AG04449 (cell line): ENCODE measurements around the gene SCN5A.

Source experiments
- CTCF ChIA-PET: fragments of 350-600 bp; formaldehyde crosslinking; extraction: SDS; loops from one replicate; lab custom pipeline; 2021; ENCODE audit warnings: antibody characterized with exemption; lab: Yijun Ruan, JAX
- POLR2A ChIA-PET: fragments of 400-600, 350-600 bp; formaldehyde crosslinking; extraction: SDS; loops from one replicate; lab custom pipeline; 2020; ENCODE audit warnings: antibody characterized with exemption, inconsistent platforms; lab: Yijun Ruan, JAX
- DNase-seq: peaks from one replicate; pipeline ENCODE4 v3.0.0-alpha.2; 2010; ENCODE audit warnings: low read depth, low spot score
- H3K4me3 ChIP-seq: 2 replicates; pipeline ENCODE4 v1.5.1; 2011; ENCODE audit warnings: low read depth, mild to moderate bottlenecking, control low read depth, low read length
- CTCF ChIP-seq: IDR thresholded peaks from one replicate; pipeline ENCODE4 v1.5.1; 2011; ENCODE audit warnings: mild to moderate bottlenecking, moderate library complexity, low read length, control low read depth, inconsistent platforms; ENCODE audit not compliant: insufficient read depth; ENCODE audit errors: missing control alignments

SCN5A gene

GRCh38 chr3:38608086-38608775 is 41.3 kb downstream of the SCN5A start:
- no peak for DNase-seq
- POLR2A ChIA-PET, result no interaction called here
- no peak overlapping the region for H3K4me3 ChIP-seq
- TF ChIP-seq CTCF, result no peak
- CTCF ChIA-PET, result interaction anchor here (0.8 kb wide), 1 partner anchor 43 kb away, joined by 3 read pairs; no protein-coding TSS in a partner anchor

- ChIA-PET POLR2A (no interaction called here), CTCF (no interaction called here)
- H3K4me3 ChIP-seq, result no peak overlapping the region
- no peak for DNase-seq
- no peak for TF ChIP-seq CTCF
Observed at GRCh38 chr3:38606561-38606960, 42.9 kb downstream of the SCN5A start.

- no peak for TF ChIP-seq CTCF
- CTCF ChIA-PET, result interaction anchor here (1.6 kb wide), 1 partner anchor 84 kb away, joined by 8 read pairs; no protein-coding TSS in a partner anchor
- no peak overlapping the region for H3K4me3 ChIP-seq
- POLR2A ChIA-PET, result no interaction called here
- DNase-seq, result no peak
Observed at GRCh38 chr3:38605981-38606380, 43.5 kb downstream of the SCN5A start.

GRCh38 chr3:38604246-38604645 is 45.2 kb downstream of the SCN5A start:
- TF ChIP-seq CTCF, result no peak
- DNase-seq, result no peak
- POLR2A ChIA-PET, result no interaction called here
- no peak overlapping the region for H3K4me3 ChIP-seq
- CTCF ChIA-PET, result interaction anchor here (1.6 kb wide), 1 partner anchor 83 kb away, joined by 8 read pairs; no protein-coding TSS in a partner anchor

- POLR2A ChIA-PET, result no interaction called here
- TF ChIP-seq CTCF, result no peak
- no peak for DNase-seq
- no peak overlapping the region for H3K4me3 ChIP-seq
- CTCF ChIA-PET, result no interaction called here
Observed at GRCh38 chr3:38603731-38604131, 45.8 kb downstream of the SCN5A start.

- no peak for DNase-seq
- TF ChIP-seq CTCF, result no peak
- ChIA-PET CTCF (no interaction called here), POLR2A (no interaction called here)
- H3K4me3 ChIP-seq, result no peak overlapping the region
Observed at GRCh38 chr3:38602576-38603250, 46.8 kb downstream of the SCN5A start.
